Measurements from ENCODE around the gene CHM.

Gene CHM

DNA sequence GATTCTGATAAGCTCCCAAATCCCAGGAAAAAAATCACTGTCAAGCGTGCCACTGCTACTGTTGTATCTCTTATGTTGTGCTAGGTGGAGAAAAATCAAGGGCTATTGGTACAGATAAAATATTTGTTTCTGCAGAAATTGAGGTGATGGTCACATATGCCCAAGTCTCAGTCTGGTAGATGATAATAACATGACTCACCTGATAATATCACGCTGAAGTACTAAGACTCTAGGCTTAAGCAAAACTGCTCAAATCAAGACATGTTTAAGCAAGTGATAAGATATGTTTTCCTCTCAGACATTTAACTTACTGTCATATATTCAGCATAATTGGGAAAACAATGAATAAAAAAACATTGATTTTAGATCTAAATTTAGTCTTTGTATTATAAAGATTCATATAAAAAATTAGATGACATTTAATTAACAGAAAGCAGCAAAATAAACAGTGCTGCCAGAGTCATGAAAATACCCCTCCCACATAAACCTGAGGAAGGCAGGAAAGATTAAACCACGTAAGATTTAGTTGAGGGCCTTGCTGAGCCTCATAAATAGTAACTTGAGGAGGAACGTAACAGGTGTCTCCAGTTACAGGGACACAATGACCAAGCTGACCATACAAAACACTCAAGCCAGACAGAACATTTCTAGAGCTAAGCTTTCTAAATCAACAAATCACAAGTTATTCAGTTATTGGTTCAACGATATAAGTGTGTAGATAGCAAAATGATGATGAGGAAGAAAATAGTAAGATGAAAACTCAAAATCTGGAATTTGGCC, 143.5 kb downstream of the CHM start:
- DNase-seq: no peak

DNA sequence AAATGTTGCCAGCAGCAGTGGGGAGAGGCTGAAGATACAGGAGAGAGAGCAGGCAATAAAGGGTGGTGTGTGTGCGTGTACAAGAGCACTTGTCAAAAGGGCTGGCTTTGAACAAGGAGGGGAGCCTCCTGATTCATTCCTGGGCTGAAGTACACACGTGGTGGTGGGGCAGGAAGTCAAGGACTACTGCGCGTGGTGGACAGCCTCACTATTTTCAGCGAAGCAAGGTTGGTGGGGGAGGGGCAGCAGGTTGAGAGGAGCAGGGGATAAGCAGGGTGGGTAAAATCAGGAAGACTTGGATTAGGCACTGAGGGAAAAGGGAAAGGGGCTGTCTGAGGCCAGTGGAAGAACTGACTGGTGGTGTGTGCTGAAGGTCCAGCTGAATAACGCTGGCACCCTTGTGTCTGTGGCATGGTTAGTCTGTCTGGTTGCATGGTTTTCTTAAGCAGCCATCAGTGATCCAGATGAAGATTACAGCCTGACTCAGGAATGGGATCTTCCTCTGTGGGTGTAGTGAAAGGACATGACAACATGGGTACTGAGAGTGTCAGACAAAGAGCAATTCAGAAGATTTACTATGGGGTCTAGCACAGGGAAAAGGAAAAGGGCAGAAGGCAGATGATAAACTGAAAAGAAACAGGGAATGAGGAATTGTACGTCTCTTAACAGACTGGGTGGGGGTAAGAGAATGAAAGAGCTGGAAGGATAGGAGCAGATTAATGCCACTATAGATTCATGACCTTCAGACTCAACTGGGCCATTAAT, 149.8 kb downstream of the CHM start:
- no peak for DNase-seq

DNA sequence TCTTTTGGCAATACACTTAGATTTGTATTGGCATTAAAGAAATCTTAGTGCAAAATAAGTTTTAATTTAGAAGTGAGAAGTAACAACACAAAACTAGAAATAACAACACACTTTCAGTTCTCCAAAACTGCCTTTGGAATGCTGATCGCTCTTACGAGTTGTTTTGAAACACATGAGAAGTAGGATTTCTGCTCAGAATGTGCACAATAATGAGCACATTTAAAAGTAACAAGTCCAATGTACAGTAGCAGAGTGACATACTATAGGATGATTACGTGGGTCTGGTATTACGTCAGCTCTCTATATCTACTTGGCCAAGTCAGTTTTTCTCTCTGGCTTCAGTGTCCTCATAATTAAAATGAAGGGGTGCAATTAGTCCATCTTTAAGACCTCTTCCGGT, 164.8 kb downstream of the CHM start:
- DNase-seq: no peak

DNA sequence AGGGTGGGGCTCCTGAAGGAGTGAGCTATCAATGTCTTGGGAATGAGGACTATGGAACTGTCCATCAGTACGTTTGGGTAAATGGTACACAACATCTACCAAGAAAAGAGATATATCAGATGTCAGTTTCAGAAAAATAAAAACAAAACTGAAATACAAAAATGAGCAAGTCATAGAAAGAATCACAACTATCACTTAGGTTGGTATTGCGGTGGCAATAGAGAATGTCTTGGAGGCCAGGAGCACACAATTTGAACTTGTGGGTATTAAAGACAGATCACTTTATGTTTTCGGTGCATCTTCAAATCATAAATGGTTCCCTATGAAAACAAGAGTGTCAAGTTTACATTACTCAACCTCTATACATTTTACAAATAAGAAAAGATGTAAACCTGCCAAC, 176.8 kb downstream of the CHM start:
- DNase-seq: no peak

DNA sequence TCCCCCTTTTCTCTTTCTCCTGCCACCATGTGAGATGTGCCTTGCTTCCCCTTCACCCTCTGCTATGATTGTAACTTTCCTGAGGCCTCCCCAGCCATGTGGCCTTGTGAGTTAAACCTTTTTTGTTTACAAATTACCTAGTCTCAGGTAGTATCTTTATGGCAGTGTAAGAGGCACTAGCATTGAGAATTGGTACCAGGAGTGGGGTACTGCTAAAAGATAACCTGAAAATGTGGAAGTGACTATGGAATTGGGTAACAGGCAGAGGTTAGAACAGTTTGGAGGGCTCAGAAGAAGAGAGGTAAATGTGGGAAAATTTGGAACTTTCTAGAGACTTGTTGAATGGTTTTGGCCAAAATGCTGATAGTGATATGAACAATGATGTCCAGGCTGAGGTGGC, 182.0 kb downstream of the CHM start:
- no peak for DNase-seq

DNA sequence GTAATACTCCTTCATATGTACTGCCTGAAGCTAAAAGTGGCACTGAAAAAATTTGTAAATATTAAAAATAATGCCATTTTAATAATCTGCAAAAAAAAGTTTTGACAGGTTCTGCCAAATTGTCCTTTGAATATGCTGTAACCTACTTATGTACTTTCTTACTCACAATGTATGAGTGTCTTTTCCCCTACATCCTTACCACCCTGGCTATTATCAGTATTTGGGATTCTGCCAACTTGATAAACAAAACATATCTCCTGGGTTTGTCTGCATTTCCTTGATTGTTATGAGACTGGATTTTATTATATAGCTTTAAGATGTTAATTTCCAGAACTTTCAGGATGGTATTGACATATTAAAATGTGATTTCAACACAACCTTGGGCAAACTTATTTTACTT, 187.9 kb downstream of the CHM start:
- no peak for DNase-seq

DNA sequence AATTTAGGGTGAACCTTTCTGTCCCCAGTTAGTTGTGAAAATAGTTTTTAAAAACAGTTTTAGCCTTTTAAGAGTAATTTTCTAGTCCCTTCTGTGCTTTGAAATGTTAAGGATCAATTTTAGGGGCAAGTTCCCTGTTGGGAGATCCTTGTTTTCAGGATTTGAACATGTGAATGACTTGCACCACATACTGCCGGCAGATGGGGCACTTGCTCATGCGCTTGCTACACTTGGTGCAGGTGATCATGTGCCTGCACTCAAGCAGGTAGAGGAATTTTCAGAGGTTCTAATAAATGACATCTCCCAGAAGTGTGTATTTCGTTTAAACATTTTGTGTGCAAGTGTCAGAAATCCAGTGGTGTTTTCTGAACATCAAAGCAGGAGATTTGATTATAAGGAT, 195.9 kb downstream of the CHM start:
- no peak for DNase-seq

DNA sequence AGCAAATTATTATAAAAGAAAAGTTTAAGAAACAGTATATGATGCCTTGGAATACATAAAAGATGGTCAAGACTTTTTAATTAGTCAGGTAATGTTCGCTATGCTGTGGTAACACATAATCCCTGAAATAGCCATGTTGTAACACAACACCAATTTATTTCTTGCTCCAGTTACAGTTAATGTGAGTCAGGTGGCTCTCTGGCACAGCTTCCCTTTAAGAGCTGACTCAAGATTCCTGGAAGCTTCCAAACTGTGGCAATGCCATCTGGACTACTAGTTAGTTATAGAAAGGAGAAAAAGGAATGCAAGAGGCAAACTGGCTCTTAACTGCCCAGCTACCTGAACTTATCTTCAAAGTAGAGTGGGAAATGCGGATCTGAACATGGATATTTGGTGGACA, 210.5 kb downstream of the CHM start:
- no peak for DNase-seq

DNA sequence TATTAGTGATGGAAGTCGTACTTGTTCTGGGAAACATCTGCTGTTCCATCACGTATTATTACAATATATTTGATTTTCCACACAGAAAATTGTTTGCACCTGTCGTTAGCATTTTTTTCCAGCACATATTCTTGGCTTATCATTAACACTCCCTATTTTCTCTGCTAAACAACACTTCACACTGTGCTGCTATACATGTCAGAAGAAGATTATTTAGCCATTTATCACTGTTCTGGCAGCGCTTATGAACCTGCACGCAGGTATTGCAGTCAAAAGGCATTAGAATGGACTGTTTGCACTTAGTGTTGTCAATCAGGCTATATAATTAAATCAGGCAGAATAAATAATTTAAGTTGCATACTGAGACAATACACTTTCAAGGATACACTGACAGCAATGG, 218.6 kb downstream of the CHM start:
- no peak for DNase-seq

DNA sequence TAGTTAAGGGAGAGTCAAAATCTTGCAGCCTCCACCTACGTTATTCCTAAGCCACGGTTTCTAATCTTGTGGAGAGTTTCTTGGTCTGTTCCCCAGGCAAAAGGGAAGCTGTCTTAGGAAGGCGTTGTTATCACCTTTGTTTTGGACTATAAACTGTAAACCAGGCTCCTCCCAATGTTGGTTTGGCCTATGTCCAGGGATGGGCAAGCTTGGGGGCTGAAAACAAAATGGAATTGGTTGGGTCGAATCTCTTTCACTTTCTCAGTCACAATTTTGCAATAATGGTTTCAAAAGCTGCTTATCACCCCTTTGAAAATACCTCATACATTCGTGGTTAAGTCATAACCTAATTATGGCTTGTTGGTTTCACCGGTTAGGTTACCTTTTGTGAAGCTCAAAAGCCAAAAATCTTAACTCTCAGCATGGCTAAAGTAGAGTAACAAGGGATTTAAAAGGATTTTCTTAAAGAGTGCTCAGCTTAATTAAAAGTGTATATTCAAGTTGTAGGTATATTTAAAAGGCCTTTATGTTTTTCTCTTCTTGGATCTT, 232.1 kb downstream of the CHM start:
- DNase-seq: no peak
